GM21447 (cell line): ENCODE measurements around the gene ERMN.

Source experiments
- ATAC-seq: cut with Tn5 transposase; IDR thresholded peaks from one replicate; pipeline ENCODE4 v1.9.1; 2021; ENCODE audit not compliant: unreplicated experiment

The ERMN gene

DNA sequence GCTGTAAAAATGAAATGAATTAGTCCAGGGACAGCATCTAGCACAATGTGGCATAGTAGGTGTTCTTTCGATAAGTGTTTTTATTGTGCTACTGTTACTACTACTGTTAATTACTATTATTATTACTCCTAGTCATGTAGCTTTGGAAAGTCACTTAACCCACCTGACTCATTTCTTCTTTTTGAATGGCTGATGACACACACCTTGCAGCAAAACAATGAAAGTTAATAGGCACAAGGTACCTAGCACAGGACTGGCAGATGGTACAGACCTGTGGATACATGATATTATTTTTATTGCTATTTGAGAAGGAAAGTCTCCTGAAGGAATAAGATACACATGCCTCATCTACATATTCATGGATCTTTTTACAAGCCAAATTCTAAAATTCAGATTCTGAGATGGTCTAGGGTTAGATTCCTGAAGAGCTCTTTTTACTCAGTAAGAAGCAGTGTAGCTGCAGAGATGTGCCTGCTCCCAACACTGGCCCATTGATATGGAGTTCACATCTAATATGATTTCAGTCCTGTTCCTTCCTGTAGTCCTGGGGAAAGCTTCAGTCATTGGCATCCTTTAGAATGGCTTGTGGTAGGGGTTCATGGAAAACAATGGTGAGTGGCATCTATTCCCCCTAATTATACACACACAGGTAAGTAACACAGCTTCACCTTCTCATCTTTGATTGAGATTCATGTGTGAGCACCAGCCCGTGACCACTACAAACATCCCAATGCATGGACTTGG, 7.9 kb upstream of the ERMN start:
- no peak for ATAC-seq

DNA sequence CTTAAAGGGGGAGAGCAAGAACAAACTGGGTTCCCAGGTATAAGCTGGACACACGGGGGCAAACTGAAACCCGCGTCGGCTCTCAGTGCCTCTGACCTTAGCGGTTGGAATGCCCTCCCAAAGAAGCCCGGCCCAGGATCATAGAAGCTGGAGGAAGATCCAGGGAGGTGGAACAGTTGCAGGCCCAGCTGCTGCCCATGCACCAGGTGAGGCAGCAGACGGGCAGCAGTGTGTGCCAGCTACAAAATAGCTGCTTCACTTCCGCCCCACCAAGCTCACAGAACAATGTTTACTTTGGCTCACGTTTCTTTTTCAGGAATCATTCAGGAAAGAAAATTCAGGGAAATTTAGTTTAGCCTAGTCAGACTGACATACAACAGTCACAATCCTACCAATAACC, 3.9 kb upstream of the ERMN start:
- no peak for ATAC-seq

DNA sequence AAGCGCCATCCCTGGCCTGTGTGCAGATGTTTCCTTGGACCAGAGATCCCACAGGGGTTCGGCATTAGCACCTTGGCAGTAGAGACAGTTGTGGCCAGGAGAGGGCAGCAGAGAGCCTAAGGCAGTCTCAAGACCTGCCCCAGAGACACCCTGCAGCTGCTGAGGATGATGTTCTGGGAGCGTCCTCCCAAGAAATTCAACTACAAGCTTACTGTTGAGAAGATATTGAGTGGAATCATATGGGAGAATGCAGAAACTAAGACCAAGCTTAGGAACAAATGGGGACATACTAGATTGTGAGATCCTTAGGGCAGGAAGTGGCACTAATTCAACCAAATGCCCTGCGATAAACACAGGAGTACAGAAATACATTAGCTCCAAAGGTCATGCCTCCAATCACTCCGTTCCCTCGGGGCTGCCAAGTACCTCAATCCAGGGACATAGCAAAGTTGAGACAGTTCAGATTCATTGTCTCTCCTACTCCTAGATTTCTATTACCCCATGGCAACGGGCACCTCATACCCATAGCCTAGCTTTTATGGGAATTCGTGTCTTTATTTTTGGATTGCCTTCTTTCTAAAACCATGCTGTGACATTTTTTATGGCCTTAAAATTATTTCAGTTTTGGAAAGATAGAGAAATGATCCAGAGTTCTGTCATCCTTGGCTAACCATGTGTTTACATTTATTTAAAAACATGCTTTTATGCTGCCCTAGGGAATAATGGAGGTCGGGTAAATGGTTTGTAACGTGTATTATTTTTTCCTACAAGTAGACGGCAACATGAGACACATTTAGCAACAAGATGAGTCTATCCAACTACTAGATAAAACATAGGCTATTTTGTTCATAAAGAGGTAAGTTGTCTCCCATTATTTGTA, 2.2 kb upstream of the ERMN start:
- peak; percentile 99 for ATAC-seq

DNA sequence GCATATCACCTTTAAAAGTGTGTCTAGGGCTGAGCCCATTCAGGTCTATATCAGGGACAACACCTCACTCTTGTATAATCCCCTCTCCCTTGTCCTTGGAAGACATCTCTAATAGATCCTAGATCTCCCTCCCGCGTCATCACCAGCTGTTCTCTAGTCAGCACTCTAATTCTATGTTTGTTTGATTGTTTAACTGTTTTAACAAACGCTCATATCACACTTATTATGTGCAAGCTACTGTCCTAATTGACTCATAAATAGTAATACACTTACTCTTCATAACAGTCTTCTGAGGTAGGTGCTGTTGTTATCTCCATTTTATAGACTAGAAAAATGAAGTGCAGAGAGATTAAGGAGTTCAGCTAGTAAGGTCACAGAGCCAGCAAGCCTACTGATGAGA, 1.6 kb upstream of the ERMN start:
- no peak for ATAC-seq

DNA sequence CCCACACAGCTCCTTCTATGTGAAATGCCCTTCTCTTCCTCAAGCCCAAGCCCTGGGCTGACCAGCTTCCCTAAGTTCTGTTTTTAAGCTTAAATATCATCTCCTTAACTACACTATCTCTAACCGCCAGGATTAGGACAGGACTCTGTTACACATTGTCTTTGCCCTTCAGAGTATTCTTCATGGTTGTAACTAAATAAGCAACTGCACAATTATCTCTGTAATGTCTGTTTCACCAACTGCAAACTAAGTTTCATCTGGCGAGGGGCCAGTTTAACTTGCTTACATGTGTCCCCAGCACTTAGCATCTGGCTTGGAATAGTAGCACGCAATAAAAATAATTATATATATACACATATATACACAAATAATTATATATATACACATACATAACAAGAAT, 1.1 kb upstream of the ERMN start:
- ATAC-seq: no peak

DNA sequence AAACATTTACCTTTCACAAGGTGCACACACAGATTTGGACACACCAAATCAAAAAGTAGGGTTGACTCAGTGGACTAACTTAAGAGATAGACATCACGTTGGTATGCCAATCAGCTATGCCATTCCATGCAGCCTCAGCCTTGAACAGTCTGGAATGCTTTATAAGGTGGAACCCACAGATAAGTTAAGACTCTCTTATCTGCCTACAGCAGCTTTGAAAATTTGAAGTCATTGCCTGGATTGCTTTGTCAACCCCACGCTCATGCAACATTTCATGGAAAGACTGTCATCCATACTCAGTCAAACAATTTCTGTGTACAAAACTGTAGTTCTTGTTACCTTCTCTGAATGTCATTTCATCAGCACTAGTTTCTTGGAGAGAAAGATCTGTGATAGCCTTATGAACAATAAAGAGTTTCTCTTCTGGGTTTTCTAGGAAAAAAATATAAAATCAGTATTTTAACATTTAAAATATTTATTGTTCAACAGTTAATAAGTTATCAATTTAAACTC, 1.2 kb downstream of the ERMN start:
- ATAC-seq: no peak

DNA sequence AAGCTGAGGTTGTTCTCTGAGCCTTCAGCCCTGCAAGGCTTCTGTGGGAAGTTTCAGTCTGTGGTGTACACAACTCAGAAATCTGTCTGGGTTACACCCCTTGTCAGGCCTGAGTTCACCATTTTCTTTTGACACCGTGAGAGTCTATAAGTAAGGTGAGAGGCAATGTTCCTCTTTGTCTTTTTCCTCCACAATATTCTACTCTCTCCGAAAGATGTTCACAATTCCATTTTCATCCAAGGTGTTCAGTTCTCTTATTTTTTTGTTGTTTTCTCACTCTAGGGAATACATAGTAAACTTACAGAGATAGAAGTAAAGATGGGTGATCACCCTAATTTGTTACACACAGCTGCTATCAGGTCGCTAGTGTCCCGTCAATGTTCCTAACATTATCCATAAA, 3.2 kb downstream of the ERMN start:
- no peak for ATAC-seq

DNA sequence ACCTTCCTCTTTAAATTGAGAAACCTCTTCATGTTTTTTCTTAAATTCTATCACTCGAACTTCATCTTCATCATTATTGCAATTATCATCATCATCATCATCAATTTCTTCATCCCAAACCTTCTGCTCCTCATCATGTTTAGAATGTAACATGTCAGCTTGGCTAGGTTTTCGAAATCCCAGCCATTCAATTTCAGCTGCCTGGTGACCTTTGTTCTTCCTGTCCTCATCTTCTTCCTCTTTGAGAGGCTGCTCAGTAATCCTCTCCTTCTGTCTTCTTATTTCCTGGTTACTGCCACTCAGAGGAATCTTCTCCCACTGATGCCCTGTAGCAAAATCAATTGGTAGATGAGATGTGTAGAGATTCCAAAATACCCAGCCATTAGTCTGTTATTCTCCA, 4.2 kb downstream of the ERMN start:
- no peak for ATAC-seq

DNA sequence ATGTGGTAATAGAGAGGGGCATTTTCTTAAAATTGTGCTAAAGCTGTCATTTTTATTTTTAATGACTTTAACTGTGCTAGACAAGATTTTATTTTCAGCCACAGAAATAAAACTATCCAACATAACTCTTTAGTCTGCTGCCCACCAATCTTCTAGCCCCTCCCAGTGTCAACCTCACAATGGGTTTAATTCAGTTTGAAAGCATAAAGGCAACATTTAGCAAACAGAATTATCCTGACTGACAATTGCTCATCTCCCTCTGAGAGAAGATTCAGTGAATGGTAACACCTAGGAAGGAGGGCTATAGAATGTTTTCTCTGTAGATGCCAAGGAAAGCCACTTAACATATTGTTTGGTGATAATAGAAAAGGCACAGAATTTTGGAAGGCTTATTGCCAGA, 5.2 kb downstream of the ERMN start:
- ATAC-seq: no peak

DNA sequence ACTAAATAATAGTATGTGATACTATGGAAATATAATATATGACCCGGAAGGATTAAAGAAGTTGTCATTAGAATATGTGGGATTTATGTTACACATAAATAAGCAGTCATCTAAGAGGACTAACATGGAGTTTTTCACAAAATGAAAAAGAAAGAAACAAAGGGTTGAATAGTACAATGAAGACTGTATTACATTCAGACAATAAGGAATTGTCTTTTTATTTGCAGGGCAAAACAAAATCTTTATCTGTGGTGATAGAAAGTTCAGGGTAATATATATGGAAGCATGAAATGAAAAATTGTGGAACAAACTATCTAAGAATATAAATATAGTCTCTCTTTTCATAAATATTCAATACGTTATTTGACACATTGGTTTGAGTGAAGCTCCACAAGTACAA, 5.8 kb downstream of the ERMN start:
- no peak for ATAC-seq

DNA sequence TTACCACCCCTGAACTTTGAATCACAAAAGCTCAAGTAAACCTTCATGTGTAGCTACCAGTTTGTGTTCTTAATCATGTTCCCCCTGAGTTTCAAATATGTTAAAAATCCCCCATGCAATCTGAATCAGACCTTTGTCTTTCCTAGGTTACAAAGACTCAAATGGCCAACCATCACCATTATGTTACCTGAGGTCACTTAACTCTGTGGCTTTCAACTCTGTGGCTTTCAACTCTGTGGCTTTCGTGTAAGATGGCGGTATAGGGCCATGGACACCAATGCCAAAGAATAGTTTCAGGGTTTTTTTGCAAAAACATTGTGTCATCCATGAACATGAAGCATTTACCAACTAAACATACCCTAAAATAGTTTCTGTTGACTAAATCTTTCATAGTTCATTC, 6.7 kb downstream of the ERMN start:
- no peak for ATAC-seq

DNA sequence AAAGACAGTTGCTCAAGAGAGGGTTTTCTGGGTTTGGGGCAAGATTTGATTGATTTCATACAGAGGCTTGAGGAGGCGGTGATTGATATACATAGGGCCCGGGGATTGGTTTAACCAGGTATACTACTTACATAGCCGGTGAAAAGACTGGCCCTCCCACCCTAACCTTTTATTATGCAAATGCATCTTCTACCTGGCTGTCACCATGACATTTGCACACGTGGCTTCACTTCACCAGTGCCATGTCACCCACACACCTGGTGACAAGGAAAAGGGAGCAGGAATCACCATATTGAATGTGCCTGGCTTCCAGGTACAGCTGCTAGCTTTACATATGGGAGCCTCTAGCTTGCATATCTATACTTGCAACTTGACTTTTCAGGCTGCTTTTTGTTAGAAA, 9.7 kb downstream of the ERMN start:
- ATAC-seq: no peak

DNA sequence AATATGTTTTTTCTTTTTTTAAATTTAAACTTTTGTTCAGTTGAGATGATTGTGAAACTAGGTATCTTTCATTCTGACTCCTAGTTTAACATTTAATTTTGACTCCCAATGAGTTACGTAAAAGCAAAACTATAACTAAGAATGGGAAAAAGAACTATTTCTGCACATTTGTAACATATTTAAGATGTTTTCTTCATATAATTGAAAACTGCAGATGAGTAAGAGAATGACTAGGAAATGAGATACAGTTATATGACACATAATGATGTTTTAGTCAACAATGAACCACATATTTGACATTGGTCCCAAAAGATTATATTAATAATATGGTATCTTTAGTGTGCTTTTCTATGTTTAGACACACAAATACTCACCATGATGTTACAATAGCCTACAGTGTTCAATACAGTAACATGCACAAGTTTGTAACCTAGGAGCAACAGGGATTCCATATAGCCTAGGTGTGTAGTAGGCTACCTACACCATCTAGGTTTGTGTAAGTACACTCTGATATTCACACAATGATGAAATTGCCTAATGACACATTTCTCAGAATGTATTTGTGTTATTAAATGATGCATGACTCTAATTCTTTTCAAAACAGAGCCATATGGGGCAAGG, 12.6 kb downstream of the ERMN start:
- ATAC-seq: peak; percentile 44

DNA sequence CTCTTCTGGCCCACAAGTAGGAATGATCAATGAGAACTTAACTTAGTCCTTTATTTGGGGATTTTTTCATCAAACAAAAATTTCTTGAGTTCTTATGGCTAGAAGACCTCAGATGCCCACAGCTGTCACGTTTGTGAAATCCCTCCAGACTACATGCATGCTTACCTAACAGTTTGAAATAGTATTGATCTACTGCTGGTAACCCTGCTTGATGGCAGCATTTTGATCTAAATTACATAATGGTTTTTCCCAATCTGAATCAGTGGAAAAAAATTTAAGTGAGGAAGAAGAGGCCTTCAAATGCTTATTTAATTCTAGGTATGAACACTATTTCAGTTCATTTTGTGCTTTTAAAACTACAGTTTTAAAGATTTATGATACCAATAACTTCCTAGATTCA, 13.9 kb downstream of the ERMN start:
- no peak for ATAC-seq

DNA sequence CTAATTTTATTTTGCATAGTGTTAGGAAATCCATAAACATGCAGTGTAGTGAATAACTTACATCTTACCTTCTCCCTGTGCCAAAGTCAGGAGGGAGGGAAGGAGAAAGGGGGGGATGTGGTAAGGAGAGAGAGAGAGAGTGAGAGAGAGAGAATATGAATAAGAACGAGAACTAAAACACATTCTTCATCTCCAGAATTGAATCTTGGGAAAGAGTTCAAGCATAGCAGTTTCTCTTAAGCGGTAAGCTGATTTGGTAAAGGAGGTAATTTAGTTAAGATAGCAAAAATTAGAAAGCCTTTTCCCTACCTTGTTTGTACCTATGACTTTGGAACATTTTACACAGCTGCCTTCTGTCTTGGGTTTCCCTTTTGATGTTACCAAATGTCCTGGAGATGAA, 15.7 kb downstream of the ERMN start:
- ATAC-seq: no peak

DNA sequence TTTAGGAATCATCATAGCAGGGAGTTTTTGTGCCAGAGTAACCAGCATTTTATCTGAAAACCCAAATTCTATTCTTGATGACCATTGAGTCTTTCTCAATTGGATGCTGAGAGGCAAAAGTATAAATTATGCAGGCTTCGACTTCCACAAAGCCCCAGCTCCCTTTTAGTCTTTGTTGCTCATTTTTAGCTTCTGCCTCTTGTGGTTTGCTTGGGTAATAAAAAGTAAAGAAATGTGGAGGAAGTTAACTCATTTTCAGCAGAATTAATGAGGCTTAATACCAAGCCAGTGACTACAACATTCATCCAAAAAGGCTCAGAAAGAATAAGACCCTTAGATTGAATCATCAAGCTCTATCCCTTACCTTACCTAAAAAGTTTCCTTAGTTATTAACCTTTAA, 18.6 kb downstream of the ERMN start:
- no peak for ATAC-seq

DNA sequence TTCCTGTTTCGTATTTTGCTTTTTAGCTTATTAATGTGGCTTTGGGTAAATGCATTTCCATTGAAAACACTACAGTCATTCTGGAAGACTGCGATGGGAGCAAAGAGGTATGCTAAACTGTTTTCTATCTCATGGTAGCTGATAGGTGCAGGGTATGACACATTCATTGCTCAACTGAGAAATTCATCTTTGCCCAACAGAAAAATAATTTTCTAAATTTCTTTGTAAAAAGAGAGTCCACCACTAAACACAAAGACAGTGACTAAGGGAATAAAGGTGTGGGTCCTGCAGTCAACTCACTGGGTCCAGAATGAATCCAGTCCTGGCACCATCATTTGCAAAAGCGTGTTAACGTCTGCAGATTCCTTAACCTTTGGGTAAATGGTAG, 19.9 kb downstream of the ERMN start:
- ATAC-seq: no peak

DNA sequence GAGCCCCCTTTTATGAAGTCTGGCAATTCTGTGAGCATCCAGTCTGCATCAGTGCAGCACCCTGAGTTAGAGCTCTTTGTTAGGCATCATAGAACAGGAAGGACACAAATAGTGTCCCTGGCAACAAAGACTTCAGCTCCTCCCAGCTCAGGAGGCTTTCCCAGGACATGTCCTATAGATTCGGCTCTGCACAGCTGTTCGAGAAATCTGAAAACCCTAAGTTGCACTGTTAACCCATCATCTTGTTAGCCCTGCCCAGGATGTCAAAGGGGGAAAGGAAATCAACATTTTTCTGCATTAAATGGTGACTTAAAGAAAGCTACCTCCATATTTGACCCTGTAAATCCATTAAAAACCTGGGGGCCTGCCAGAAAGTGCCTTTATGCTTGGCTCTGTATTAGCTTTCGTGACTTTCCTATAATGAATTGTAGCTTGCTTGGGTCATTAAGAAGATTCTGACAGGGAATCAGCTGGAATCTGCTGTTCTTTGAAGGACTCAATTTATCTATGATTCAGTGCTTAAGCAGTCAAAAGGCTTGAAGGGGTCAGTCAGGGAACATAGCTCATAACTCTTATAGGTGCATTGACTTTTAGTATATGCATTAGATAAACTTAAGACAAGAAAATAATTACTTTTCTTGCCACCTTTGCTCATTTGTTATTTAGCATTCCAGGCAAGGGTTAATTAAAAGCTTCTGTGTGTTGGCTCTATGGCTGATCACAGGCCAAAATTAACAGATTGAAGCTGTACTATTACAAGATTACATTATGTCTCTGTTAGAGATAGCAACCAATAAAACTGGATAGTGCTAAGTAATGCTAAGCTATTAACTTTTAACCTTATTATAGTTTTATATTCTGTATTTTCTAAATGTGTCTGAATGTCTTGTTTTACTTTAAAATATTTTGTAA, 20.6 kb downstream of the ERMN start:
- no peak for ATAC-seq

DNA sequence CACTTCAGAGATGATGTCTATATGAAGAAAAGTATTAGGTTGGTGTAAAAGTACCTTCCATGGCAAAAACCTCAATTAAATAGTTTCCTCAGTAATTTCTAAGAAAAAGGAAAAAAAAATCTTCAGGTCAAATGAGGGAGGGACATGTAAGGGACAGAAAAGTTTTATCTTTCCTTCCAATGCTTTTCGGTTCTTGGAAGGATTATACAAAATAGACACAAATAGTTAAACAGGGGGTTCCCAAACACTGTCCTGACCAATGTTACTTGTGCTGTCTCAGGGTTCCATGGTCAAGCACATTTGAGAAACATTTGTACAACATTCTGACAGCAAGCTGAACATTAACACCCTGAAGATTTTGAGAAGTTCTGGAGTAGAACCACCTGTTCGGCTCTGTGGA, 22.0 kb downstream of the ERMN start:
- ATAC-seq: no peak

DNA sequence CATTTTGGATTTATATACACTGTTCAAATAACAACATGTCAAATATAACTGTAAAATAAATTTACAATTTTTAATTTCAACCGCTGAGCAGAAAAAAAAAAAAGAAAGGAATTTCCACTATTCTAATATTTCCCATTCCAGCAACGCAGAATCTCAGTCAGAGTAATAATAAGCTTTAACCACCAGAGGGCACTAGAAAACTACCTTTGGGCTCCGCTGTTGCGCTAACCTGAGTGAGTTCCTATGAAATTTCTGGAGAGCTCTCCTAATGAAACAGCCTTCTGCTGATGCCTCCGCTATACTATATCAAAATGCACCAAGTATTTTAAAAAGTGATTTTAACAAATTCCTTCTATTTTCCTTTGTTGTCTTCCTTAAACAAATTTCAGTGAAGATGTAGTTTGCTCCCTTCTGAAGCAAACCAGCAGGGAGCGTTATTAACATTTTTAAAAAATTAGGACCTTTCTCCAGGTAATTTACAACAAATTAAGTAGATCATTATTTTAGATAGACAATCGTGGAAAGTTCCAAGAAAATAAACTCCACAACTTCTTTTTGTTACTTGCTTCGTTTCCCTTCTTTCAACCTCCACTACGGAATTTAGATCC, 23.0 kb downstream of the ERMN start:
- ATAC-seq: peak; percentile 66
